GM18507 (cell line): ENCODE data around the gene SETD2.

ENCODE experiments used
- DNase-seq: peaks from one replicate; pipeline ENCODE4 v3.0.0; 2011; ENCODE audit warnings: low read depth; ENCODE audit not compliant: insufficient read length; ENCODE audit errors: extremely low spot score
- FAIRE-seq: peaks from 2 replicates; lab custom pipeline; 2011; peaks lifted over from hg19 to GRCh38; lab: Jason Lieb, UNC

Gene SETD2

DNA sequence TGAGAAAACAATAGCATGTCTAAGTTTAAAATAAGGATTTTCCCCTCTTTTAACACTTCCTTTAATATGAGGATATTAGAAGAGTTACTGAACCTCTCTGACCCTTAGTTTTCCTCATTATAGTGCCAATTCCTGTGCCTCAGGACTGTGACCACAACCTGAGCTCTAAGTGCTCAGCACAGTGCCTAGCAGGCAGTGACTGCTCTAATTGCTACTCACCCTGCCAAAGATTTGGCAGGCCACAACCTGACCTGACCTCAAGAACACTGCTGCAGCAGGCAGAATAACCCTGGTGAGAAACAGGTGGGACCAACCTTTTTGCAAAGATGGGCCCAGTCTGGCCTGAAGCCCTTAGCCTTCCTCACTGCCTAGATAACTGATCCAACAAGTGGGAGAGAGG lies 148.8 kb downstream of the SETD2 start:
- no peak for DNase-seq
- no peak for FAIRE-seq

DNA sequence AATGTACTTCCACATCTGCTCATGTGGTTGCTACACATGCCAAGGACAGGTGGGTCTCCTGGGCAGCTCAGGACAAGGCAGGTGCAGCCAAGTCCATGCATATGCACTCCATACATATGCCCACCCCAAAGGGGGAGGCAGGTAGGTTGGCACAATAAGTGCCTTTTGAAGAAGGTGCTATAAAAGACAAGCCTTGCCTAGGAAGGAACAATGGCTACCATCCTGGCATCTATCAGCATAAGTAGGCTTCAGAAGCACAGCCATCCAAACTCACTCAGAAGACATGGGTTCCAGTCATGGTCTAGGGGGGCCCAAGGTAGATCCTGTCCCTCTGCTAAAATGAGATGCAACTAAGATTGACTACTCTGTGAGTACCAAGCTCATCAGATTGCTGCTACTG lies 149.9 kb downstream of the SETD2 start:
- DNase-seq (no peak), FAIRE-seq (no peak)

DNA sequence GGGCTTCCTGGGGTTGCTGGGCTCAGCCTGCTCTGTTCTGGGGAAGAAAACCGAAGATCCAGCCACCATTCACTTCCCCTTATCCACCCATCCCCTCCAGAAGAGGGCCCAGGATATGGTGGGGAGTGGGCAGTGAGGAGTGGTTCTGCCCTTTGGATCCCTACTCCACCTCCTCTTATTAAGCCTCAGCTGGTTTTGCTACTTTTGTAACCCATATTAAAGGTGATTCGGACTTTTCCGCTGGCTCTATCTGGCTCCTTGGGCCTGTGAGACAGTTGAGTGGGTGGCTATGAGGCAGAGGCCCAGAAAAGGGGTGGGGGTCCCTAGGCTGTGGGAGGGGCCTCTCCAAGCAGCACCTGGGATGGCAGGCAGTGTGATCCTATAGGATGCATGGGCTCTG lies 150.7 kb downstream of the SETD2 start:
- no peak for DNase-seq
- no peak for FAIRE-seq

DNA sequence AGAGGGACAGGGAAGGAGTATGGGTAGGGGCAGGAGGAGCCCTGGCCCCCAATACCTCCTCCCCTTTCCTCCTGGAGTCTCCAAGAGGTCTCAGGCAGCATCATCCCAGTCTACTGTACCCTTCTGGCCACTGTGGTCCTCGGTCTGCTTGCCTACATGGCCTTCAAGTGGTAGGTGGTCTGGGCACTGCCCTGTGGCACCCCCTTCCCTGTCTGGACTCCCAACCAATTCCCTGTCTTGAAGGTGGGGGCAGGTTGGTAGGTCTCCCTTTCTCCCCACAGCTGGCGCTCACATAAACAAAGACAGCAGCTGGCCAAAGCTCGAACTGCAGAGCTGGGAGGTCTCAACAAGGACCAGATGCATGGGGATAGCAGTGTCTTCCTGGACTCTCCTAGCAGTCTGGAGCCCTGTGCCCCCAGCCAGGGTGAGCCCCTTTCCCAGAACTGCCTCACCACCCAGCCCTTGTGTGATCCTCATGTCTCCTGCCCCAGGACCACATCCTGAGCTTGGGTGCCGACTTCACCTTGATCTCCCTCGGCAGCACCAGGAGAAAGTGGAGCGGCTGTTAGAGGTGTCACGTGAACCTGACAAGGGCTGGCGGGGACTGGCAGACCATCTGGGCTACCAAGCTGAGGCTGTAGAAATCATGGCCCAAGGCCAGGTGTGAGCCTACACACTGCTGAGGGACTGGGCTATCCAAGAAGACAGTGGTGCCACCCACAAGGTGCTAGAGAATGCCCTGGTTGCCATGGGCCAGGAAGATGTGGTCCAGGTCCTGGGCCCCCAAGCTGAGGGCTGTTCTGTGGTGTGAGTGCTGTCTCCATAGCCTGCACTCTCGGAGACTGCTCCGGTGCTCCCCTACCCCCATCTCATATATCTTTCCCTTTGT lies 151.3 kb downstream of the SETD2 start:
- FAIRE-seq: no peak
- DNase-seq: no peak

DNA sequence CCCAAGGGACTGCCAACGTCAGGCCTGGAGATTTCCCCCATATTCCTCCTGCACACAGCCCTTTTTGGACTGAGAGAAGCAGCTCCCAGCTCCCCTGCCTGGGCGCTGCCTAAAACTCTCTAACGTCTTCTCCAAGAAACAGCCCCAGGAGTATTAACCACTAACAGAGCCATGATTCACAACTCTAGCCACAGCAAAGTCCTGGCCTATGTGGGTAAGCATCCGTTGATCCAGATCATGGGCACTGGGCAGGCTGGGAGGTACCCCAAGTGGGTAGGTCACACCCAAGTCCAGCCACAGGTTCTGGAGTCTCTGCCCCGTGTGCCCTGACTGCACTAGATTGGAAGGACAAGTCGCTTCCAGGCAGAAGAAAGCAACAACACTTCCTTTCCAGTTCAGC lies 152.5 kb downstream of the SETD2 start:
- DNase-seq (no peak), FAIRE-seq (no peak)

DNA sequence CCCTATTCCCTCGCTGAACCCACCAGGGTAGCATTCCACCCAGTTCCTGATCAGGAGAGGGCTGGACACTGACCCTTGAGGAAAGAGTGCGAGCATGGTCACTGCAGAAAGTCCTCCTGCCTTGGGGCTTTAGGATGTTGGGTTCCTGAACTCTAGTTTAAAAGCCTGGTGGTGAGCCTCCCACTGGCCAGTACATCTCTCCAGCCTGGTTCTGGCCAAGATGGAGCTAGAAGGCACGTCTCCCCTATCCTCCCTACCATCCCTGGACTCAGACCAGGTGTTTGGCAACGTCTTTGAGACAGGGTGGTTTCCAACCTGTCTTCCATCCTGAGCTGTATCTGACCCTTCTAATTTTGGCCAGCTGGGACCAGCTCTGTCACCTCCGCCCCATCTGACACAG lies 153.0 kb downstream of the SETD2 start:
- FAIRE-seq (no peak), DNase-seq (no peak)

DNA sequence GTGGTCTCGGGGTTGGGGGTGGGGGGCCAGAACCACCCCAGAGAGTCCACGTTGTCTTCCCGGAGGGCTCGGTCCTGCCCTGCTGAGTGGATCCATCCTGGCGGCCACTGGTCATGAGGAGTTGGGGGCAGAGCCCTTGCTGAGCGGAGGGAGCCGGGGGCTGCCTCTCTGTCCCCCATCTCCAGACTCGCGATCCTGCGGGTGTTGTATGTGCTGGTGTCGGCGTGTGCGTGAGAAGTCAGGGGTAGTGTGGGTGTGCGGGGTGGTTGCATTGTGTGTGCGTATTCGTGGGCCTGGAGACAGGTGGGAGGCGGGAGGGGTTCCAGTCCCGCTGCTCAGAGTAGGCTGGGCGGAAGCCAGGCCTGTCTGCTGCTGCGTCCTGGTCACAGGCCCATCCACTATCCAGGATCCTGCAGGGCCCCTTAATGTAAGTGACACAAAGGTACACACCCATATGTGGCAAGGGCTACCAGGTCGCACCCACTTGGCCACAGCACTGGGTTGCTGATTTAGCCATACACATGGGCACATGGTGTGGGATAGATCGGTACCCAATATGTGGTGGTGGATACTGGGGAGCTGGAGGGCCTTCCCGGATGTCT lies 153.7 kb downstream of the SETD2 start:
- DNase-seq: no peak
- FAIRE-seq: no peak

DNA sequence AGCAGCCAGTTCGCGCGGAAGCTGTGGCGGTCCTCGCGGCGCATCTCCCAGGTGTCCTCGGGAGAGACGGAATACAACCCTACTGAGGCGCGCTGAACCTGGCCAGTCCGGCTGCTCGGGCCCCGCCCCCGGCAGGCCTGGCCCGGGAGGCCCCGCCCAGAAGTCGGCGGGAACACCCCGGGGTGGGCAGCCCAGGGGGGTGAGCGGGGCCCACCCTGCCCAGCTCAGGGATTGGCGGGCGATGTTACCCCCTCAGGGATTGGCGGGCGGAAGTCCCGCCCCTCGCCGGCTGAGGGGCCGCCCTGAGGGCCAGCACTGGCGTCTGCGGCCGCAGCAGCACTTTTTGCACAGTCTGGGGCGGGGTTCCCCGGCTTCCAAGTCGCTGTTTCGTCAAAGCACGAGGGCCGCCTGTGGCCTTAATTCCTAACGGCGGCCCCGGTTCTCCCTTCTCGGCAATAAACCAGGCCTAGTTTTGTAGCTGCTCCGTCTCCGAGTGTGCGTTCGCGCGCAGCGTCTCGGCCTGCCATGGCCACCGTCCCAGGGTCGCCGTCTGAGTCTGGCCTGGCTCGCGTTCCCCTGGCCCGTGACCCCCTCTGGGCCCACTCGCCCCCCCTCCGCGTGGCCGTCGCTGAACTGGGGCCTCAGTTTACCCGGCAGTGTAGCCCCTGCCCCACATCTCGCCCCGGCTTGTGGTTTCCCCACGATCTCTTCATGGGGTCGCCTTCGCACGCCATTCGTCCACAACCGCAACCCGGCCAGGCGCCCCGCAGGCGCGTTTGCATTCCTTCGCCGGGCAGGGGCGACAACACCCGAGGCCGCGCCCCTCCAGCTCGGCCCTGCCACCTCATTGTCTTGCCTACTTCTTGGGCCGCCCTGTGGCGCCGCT lies 154.4 kb downstream of the SETD2 start:
- DNase-seq (peak; percentile 92), FAIRE-seq (peak; percentile 85)

DNA sequence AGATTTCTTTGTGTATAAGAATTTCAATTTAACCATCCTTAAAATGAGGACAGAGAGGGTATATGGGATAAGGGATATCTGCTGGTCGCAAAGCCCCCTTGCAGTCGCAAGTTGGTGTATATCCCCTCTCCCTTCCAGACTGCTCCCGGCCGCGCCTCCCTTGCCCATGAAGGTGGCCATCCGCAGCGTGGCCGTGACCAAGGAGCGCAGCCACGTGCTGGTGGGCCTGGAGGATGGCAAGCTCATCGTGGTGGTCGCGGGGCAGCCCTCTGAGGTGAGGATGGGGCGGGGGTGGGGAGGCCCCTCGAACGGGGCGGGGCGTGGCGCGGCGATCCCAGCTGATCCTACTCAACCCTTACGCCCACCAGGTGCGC lies 155.1 kb downstream of the SETD2 start:
- DNase-seq: no peak
- FAIRE-seq: no peak

DNA sequence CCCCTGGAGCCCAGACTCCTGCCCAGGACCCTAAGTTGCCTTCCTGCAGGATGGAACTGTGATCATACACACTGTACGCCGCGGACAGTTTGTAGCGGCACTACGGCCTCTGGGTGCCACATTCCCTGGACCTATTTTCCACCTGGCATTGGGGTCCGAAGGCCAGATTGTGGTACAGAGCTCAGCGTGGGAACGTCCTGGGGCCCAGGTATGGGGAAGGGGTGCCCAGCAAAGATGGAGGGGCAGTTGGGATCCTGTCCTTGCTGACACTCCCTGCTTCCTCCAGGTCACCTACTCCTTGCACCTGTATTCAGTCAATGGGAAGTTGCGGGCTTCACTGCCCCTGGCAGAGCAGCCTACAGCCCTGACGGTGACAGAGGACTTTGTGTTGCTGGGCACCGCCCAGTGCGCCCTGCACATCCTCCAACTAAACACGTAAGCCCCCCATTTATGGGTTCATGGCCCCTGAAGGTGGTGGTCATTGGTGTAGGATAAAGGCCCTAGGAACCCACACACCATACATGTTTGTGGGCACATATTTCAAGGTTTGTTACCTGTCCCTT lies 155.6 kb downstream of the SETD2 start:
- FAIRE-seq (no peak), DNase-seq (no peak)

DNA sequence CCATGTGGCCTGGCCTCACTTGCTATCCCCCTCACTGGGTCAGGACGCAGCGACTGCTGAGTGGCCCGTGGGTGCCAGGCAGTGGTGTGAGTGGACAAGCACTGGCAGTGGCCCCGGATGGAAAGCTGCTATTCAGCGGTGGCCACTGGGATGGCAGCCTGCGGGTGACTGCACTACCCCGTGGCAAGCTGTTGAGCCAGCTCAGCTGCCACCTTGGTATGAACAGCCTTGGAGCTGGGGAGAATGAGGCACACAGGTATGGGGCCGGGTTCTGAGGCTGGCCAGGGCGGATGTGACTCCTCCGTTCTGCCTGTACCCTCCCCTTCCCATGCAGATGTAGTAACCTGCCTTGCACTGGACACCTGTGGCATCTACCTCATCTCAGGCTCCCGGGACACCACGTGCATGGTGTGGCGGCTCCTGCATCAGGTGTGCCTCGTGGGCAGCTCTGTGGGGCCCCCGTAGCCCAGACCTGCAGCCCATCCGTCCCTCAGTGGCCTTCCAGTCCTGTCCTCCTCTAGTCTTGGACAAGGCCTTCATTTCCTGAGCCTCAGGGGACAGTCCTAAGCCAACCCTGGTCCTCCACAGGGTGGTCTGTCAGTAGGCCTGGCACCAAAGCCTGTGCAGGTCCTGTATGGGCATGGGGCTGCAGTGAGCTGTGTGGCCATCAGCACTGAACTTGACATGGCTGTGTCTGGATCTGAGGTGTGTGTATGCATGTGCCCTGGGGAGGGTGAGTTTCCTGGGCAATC lies 156.3 kb downstream of the SETD2 start:
- FAIRE-seq: no peak
- no peak for DNase-seq

DNA sequence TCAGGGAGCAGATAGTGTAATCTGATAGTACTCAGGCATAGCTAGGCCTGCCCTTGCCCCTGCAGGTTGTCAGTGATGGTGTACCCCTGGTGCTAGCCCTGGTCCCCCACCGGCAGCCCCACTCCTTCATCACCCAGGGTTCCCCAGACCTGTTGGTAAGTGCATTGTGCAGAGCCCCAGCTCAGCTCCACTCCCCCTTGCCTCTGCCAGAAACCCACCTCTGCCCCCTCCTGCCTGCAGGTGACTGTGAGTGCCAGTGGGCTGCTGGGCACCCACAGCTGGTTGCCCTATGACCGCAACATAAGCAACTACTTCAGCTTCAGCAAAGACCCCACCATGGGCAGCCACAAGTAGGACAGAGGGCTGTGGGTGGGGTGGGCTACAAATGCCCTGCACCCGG lies 156.9 kb downstream of the SETD2 start:
- DNase-seq (no peak), FAIRE-seq (no peak)

DNA sequence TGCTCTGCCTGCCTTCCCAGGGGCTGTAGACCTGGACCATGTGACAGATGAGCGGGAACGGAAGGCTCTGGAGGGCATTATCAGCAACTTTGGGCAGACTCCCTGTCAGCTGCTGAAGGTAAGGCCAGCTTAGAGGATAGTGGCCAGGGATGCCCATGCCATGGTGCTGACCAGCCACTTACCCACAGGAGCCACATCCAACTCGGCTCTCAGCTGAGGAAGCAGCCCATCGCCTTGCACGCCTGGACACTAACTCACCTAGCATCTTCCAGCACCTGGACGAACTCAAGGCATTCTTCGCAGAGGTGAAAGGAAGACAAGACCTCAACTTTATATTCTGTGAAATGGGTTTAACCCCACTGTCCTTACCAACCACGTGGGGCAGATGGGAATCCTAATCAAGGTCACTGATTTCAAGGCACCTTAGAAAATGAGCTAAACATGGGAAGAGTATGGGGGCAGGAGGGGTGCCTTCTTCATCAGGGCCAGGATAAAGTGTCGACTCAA lies 157.7 kb downstream of the SETD2 start:
- DNase-seq: no peak
- FAIRE-seq: no peak

DNA sequence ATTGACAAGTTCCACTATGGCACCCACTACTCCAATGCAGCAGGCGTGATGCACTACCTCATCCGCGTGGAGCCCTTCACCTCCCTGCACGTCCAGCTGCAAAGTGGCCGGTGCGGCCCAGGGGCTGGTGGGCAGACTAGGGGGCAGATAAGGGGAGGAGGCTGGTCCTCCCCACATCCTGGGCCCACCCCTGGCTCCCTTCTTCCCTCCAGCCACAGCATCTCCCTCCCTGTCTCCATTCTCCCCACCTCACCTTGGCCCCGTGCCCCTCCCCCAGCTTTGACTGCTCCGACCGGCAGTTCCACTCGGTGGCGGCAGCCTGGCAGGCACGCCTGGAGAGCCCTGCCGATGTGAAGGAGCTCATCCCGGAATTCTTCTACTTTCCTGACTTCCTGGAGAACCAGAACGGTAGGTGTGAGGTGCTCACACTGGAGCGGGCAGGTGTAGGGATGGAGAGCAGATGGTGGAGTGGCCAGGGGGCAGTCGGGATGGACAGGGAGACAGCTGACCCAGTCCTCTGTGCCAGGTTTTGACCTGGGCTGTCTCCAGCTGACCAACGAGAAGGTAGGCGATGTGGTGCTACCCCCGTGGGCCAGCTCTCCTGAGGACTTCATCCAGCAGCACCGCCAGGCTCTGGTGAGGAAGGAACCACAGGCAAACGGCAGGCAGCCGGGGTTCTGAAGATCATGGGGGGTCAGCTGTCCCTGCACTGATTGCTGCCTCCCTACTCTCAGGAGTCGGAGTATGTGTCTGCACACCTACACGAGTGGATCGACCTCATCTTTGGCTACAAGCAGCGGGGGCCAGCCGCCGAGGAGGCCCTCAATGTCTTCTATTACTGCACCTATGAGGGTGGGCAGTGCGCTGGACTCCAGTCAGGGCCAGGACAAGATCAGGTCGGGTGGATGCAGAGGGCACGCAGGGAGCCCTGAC lies 158.4 kb downstream of the SETD2 start:
- DNase-seq (no peak), FAIRE-seq (no peak)

DNA sequence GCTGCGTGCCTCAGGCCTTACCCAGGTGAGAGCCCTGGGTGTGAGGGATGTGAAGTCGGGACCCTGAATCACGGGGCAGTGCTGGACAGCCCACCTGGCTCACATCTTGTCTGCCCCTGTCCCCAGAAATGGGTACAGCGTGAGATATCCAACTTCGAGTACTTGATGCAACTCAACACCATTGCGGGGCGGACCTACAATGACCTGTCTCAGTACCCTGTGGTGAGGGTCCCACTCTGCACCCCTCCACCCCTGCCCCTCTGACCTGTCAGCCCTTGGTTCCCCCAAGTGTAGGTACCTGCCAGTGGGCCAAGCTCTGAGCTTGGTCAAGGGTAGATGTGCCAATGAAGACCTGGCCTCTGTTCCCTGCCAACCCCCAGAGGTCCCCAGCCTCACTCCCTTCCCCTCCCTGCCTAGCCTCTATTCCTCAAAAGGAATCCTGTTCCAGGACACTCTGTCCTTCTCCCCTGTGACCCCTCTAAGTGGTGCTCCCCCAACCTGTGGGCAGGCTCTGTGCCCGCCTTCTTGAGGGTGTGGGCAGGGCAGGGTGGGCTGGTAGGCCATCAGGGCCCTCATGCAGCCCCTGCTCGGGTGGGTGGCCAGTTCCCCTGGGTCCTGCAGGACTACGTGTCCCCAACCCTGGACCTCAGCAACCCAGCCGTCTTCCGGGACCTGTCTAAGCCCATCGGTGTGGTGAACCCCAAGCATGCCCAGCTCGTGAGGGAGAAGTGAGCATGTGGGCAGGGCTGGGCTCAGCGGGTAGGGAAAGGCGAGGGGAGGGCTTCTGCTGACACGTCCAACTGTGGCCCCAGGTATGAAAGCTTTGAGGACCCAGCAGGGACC lies 159.3 kb downstream of the SETD2 start:
- FAIRE-seq (no peak), DNase-seq (no peak)

DNA sequence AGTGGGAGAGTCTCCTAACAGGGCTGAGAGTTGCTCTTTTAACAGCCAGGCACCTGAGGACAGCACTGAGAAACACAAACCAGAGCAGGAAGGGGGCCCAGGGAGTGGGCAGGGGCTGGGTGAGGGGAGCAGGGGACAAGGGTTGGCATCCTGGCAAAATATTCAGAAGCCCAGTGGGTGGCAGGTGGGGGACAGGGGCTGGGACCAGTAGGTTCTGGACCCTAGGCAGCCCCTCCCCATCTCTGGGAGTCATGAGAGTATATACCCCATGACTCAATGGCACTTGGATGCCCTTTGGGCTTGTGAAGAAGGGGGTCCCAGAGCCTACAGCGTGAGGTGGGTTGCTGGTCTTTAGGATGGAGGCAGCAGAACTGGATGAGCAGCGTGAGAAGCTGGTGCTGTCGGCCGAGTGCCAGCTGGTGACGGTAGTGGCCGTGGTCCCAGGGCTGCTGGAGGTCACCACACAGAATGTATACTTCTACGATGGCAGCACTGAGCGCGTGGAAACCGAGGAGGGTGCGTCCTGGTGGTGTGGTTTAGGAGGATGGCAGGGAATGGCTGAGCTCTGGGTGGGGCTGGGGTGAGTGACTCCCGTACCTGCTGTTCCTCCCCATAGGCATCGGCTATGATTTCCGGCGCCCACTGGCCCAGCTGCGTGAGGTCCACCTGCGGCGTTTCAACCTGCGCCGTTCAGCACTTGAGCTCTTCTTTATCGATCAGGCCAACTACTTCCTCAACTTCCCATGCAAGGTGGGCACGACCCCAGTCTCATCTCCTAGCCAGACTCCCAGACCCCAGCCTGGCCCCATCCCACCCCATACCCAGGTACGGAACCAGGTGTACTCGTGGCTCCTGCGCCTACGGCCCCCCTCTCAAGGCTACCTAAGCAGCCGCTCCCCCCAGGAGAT lies 160.2 kb downstream of the SETD2 start:
- DNase-seq (no peak), FAIRE-seq (no peak)
